Activated T-helper 9 cell treated with anti-CD3 and anti-CD28 coated beads, Interleukin-2, amount 50 U/mL, for 16 hours (primary cell): ENCODE results near the gene DSC1.

Experiments
- DNase-seq: peaks from one replicate; pipeline ENCODE4 v3.0.0-alpha.2; 2020; ENCODE audit warnings: low read depth

DSC1 gene

DNA sequence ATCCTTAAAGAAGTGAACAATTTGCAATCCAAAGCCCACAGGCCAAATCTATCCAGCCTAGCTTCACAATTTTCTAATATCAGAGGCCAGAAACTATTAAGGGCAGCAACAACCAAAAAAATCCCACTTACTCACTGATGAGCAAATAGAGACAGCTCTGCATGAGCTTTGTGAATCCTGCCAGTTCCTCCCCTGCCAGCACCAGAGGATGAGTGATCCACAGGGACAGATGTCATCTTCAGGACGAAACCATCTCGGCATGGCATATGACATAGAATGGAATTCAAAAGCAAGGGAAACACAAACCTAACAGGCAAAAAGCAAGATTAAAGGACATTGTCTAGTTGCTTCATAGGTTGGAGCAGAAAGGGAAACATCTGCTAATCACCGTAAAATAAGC lies 58.2 kb downstream of the DSC1 start:
- DNase-seq: no peak

DNA sequence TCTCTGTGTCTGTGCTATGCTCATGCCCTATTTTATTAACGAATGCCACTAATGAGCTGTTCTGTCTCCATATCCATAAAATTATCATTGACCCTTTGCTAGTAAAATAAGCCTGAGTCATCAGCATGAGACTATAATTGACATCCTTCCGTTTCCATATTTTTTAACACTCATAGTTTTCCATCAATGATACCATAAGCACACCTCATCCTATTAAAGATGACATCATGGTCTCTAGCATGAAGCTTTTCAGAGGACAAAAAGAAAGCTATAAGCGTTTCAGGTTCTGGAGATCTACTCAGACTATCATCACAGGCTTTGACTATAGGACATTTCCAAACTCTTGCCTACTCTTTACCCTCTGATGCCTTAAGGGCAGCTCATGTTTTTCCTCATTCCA lies 59.2 kb downstream of the DSC1 start:
- no peak for DNase-seq

DNA sequence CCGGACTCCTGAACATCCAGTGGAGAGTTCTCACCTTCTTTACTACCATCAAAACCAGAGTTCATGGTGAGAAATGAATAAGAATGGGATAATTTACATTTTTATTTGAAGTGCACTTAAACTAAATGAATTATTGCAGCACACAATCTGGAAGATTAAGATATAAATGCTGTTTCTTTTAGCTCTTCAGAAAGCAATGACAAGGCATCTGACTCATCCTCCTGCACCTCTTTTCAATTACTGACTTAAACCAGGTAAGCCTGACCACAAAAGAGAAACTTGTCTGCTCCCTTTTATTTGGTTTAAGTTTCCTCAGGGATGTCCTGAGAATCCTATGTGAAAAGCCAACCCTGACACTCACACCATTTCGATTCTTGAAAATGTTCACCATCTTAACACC lies 59.7 kb downstream of the DSC1 start:
- no peak for DNase-seq

DNA sequence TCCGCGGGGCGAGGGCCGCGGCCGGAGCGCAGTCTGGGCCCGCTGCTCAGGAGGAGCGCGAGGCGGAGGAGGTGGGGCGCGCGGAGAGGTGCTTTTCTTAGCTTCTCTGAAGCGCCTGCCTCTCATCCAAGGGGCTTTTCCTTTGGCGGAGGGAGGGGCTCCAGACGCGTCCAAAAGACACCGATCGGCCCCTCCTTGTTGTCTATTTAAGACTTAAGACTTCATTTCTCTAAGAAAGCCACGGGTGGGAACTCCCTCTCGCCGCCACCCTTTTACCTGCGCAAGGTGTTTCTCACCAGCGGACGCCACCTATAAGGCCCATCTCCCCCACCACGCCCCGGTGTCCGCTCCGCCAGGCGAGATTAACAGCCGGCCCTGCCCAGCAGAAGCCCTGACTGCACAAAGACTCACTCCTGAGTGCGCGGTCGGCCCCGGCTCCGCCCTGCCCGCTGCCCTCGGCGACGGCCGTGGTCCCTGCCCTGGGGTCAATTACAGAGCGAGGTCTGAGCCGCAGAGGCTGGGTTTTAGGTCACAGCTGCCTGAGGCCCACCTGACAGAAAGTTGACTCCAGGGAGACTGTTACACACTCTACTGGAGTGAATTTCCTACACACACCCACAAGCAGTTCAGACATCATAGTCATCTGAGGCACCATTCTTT lies 60.5 kb downstream of the DSC1 start, which contains the start of gene DSC2:
TSS of gene DSC2 (minus strand) at position 397 of the 660 bp plus-strand sequence. CDS start 450 bp downstream, outside the sequence.
- DNase-seq: no peak

DNA sequence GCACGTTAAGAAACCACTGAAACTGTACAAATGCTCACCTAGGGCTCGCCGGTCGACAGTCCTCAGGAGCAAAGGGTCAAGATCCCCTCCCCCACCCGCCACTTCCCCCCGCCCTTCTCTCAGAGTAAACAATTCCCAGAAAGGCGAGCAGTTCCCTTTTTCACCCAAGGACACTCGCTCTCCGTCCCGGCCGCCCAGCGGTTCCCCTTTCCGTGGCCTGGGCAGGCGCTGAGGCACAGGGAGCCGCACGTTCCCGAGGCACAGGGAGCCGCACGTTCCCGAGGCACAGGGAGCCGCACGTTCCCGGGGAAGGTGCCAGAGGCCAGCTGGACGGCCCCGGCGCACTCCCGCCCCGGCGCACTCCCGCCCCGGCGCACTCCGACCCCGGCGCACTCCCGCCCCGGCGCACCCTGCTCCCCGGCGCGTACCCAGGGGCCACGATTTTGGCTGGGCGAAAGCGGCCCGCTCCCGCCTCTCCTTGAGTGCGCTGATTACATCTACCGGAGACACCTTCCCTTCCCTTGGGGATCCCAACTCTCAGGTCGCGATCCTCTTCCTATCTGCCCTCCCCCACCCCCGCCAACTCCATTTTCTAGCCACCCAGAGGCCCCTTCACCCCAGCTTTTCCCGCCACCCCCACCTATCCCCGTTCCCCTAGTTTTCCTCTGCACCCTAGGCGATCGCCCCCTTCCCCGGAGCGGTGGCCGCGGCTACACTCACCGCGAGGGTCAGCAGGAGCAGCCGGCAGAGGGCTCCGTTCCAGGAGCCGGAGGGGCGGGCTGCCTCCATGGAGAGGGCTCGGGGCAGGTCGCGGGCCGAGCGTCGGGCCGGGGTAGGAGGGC lies 61.3 kb downstream of the DSC1 start:
- DNase-seq: no peak

DNA sequence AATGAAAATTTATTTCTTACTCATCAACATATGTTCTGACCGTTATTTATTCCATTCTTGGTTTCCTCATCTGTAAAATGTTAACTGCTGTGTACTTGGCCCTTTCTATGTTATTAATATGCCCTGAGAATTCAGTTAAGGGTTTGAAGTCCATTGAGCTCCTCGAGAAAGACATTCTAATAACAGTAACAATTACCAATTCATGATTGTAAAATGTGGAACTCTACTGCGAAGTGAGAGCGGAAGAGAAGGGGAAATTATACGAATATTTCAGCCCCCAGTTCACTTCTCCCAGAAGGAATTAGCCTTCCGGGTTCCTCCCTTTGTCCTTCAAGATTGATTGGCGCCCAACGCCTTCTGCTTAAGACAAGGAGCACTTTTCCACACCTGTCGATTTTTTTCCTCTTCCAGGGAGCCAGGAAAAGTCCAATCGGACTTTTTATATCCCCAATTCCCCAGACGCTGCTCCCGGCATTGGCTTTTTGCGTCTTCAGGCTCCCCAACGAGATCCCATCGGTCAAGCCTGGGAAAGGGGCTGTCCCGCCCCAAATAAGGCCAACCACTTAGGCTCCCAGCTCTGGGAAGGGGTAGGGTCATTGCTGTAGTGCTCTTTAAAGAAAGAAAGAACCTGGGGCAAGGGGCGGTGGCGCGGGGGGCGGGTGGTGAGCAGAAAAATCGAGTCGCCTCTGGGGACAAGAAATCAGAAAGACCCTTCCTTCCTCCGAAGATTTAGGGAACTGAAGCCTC lies 62.0 kb downstream of the DSC1 start:
- no peak for DNase-seq

DNA sequence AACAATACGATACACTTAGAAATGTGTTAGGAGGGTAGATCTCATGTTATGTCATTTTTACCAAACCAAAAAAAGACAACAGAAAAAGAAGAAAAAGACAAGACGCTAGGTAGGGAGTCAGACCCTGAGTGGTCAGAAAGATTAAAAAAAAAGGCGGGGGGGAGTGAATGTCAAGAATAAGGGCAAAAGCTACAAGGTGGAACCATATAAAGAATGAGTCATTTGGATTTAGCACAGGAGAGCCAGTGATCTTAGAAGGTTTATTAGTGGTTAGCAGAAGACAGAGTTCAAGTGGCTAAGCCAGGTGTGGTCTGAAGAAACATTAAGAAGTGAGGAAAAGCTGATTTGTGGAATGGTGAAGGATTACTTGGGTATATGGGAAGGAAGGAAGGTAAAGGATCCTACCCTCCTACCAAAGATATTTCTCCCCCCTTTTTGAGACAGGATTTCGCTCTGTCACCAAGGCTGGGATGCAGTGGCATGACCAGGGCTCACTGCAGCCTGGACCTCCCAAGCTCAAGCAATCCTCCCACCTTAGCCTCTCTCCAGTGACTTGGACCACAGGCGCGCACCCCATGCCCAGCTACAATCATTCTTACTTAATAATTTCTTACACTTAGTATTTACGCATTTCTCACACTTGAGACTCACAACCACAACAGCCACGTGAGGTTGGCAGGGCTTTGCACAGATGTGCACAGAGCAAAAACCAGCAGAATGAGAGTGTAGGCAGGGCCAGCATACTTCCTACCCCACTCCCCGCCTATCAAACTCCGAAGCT lies 63.0 kb downstream of the DSC1 start:
- DNase-seq: no peak

DNA sequence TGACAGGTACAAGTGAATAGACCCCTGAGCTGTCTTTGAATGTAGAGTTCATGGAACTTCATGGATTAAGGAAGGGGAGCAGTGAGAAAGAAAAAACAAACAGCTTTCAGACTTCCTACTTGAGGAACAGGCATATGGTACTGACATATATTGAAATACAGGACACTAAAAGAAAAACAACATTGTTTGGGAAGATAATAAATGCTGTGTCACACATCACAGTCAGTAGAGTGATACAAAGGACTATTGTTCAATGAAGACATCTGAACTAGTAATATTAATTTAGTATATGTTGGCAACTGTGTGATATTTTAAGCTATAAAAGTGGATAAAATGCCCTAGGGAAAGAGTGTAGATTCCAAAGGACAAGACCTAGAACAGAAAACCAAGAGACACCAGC lies 63.8 kb downstream of the DSC1 start:
- DNase-seq: no peak

DNA sequence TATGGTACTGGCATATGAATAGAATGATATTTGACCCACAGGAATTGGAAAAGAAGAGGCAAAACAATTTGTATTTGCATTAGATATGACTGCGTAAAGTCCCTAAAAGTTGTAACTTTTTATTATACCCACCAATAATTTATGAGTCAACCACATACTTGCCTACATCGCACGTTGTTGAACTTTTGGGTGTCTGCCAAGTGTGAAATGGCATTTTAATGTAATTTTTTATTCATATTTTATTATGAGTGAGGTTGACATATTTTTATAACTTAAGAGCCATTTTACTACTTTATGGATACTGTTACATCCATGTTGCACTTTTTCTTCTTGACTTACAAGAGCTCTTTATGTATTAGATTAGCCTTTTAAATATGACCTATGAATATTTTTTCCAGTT lies 65.0 kb downstream of the DSC1 start:
- no peak for DNase-seq

DNA sequence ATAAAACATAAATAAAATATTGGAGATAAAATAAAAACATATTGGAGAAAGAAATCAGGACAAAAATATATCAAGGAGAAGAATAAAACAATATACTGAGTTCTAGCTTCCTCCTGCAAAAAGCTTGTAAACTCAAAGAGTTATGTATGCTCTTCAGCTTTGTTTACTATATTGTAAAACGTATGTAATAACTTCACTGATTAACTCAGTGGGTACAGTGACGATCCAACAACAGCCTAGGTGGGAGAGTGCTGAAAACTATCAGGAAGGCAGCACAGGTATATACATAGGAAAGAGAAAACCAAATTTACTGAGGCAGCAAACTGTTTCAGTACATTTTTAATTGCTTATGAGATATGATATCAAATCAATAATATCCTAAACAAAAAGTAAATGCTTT lies 68.8 kb downstream of the DSC1 start:
- DNase-seq: no peak

DNA sequence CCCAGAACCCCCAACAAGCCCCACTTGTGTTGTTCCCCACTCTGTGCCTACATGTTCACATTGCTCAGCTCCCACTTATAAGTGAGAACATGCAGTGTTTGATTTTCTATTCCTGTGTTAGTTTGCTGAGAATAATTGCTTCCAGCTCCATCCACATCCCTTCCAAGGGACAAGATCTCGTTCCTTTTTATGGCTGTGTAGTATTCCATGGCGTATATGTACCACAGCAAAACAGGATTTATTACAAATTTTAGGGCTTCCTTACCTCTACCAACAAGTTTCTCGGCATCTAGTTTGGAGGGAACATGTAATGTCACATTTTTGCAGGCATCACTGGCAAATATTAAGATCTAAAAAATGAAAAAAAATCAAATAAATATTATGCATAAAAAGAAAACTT lies 69.4 kb downstream of the DSC1 start:
- no peak for DNase-seq

DNA sequence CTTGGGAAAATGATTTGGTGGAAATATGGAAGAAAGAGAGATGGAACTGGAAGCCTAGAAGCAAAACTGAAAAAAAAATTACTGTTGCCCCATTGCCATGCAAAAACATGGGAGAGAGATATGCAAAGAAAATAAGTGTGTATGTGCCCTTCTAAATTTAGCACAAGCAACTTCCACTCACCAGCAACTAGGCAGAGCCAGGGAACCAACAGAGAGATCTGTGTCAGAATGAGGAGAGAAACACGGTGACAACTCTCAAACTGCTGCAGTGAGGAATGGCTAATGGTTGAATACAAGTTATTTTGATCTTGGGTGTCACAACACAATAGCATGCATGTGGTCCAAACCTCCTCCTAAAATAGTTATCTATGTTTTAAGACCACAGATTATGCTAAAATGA lies 71.3 kb downstream of the DSC1 start:
- no peak for DNase-seq

DNA sequence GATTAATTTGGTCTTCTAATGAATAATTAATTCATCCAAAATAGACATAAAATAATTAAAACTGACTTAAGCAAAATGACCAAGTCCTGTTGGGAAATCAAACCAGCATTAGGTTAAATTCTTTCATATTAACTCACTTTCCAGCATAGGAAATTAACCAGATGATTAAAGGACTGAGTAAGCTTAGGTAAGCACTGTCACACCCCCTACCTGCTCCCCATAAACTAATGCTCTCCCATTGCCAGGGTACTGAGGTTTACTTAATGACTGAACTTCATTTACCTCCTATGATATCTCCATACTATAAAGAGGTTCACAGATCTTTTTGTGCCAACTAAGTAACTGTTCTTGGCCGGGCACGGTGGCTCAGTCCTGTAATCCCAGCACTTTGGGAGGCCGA lies 74.1 kb downstream of the DSC1 start:
- DNase-seq: no peak

DNA sequence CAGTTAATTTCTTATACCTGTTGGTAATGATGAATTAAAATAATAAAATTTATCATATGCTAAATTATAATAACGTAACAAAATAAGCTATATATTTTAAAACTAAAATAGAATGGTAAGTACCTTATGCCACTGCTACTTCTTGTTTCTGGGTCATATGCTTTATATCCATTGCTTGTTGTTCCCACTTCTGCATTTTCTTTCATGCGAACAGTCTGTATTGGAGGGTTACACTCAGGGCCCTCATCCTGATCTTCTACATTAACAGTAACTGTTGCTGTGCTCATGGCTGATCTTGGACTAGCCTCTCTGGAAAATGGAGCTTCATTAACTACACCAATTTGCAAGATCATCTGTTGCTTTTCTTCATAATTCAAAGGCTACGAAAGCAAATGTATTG lies 82.7 kb downstream of the DSC1 start:
- DNase-seq: no peak
